Measurements from ENCODE around the gene PTPRN.

The PTPRN gene

DNA sequence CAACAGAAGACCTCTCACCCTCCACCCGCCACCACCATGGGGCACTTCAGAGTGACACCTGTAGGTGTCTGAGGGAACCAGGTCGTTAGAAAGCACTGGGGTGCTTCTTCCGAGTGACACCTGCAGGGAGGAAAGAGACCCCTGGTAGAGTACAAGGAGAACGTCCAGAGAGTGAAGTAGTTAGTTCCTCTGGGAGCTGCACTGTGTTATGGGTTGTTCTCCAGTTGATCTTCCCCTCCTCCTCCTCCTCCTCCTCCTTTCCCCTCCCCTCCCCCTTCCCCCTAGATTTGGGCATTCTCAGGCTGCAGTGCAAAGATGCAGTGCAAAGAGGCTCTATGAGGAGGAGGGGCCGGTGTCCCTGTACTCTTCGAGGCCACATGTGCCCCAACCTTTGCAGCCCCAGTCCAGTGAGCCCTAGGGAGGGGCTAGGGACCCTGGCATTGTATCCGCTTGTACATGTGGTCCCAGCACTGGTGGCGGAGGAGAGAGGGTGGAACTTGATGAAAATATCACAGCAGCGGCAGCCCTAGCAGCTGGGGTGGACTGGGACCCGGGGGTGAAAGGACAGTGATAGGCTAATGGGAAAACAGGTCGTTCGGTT lies 29.2 kb downstream of the PTPRN start:
- WGBS, 2 experiments, result 52 to 57% methylated on average over 12 of the region's 12 CpGs
- H3K4me1 ChIP-seq (ENCODE audit: control insufficient read depth, insufficient read depth, low read length), result peaks cover 15% of the 10 kb centered on the region
- H3K4me3 ChIP-seq (ENCODE audit: insufficient read depth, low read depth, low read length), result peak overlapping the region; percentile 51
- no peaks in the 10 kb centered on the region for H3K27me3 ChIP-seq (ENCODE audit: control insufficient read depth, insufficient read depth, low read length, poor library complexity, severe bottlenecking)
- H3K27ac ChIP-seq (ENCODE audit: insufficient read depth, low read depth, low read length, poor library complexity, severe bottlenecking), result no peak overlapping the region
- peaks cover 4% of the 10 kb centered on the region for H3K36me3 ChIP-seq (ENCODE audit: control insufficient read depth, insufficient read depth, low read length)
- no peaks in the 10 kb centered on the region for H3K9me3 ChIP-seq (ENCODE audit: control insufficient read depth, low read length)

GRCh38 chr2:219279151-219279915 lies 29.9 kb downstream of the PTPRN start, which contains the start of gene DNAJB2:
TSS of gene DNAJB2 (plus strand) at chr2:219279366. CDS start at chr2:219279834, 468 bp downstream.
- H3K4me1 ChIP-seq (ENCODE audit: control insufficient read depth, insufficient read depth, low read length), result peaks cover 15% of the 10 kb centered on the region
- 1% methylated on average over 65 of the region's 65 CpGs for WGBS, 2 experiments
- H3K27ac ChIP-seq (ENCODE audit: insufficient read depth, low read depth, low read length, poor library complexity, severe bottlenecking), result peak within 1 kb of the TSS; percentile 79
- peak within 1 kb of the TSS; percentile 51 for H3K4me3 ChIP-seq (ENCODE audit: insufficient read depth, low read depth, low read length)
- H3K36me3 ChIP-seq (ENCODE audit: control insufficient read depth, insufficient read depth, low read length), result peaks cover 4% of the 10 kb centered on the region
- no peaks in the 10 kb centered on the region for H3K9me3 ChIP-seq (ENCODE audit: control insufficient read depth, low read length)
- H3K27me3 ChIP-seq (ENCODE audit: control insufficient read depth, insufficient read depth, low read length, poor library complexity, severe bottlenecking), result no peaks in the 10 kb centered on the region

- H3K27ac ChIP-seq (ENCODE audit: insufficient read depth, low read depth, low read length, poor library complexity, severe bottlenecking), result peak overlapping the region; percentile 56
- H3K27me3 ChIP-seq (ENCODE audit: control insufficient read depth, insufficient read depth, low read length, poor library complexity, severe bottlenecking), result no peaks in the 10 kb centered on the region
- WGBS, 2 experiments, result 23 to 25% methylated on average over 7 to 9 of the region's 9 CpGs
These were observed 30.5 kb downstream of the PTPRN start for GRCh38 chr2:219278655-219279150.

GRCh38 chr2:219277703-219278654 lies 31.2 kb downstream of the PTPRN start:
- WGBS, 2 experiments, result 37% methylated on average over 25 of the region's 25 CpGs
- H3K4me3 ChIP-seq (ENCODE audit: insufficient read depth, low read depth, low read length), result no peak overlapping the region
- H3K27me3 ChIP-seq (ENCODE audit: control insufficient read depth, insufficient read depth, low read length, poor library complexity, severe bottlenecking), result no peaks in the 10 kb centered on the region
- peaks cover 15% of the 10 kb centered on the region for H3K4me1 ChIP-seq (ENCODE audit: control insufficient read depth, insufficient read depth, low read length)
- no peak overlapping the region for H3K27ac ChIP-seq (ENCODE audit: insufficient read depth, low read depth, low read length, poor library complexity, severe bottlenecking)
- peaks cover 4% of the 10 kb centered on the region for H3K36me3 ChIP-seq (ENCODE audit: control insufficient read depth, insufficient read depth, low read length)
- H3K9me3 ChIP-seq (ENCODE audit: control insufficient read depth, low read length), result no peaks in the 10 kb centered on the region

More at GRCh38 chr2:219278655-219279150, 30.5 kb downstream of the PTPRN start:
- Histone ChIP-seq H3K4me1 (ENCODE audit: control insufficient read depth, insufficient read depth, low read length) (peaks cover 15% of the 10 kb centered on the region), H3K4me3 (ENCODE audit: insufficient read depth, low read depth, low read length) (peak overlapping the region; percentile 51), H3K36me3 (ENCODE audit: control insufficient read depth, insufficient read depth, low read length) (peaks cover 4% of the 10 kb centered on the region), H3K9me3 (ENCODE audit: control insufficient read depth, low read length) (no peaks in the 10 kb centered on the region)

DNA sequence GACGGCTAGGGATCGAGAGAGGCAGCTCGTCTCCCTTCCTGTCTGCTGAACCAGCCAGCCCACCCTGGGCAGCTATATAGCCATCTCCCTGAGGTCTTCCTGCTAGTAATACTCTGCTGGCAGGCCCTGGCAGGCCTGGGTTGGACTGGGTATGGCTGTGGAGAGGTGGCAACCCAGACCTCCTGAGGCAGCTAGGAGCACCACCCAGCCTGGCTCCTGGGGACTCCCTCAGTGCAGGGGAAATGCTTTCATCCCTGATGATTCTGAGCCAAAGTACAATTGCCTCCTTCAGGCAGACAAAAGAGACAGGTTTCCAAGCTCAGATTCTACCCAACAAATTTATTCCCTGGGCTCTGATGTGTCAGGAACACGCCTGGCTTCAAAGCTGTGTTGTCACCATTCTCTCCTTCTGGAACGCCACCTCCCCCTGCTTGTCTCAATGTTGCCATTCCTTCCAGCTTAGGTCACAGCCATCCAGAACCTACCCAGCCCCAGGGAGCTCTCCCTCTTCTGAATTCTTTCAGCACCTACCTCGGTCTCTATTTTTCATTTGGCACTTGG lies 34.8 kb downstream of the PTPRN start:
- Histone ChIP-seq H3K27ac (ENCODE audit: insufficient read depth, low read depth, low read length, poor library complexity, severe bottlenecking) (no peak overlapping the region), H3K9me3 (ENCODE audit: control insufficient read depth, low read length) (no peaks in the 10 kb centered on the region)
- WGBS, 2 experiments, result 46 to 56% methylated on average over 6 of the region's 6 CpGs

DNA sequence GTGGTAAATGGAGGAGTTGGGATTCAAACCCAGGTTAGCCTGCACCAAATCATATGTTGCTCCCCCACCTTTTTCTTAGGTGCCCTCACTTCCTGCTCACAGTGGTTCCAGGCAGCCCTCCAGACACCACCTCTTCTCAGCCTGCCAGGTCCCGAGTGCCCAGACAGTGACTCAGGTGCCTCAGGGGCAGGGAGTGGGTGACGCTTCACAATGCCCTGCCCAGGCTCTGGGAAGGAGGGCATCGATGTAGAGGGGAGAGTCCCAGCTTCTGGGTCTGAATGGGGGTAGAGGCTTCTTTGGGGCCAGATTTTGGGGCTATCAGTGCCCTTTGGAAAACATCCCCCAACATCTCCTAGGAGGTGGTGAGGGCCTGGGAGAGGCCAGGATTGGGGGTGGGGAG lies 35.3 kb downstream of the PTPRN start:
- 91% methylated on average over 3 of the region's 3 CpGs for WGBS, 2 experiments
- H3K9me3 ChIP-seq (ENCODE audit: control insufficient read depth, low read length), result no peaks in the 10 kb centered on the region
- H3K36me3 ChIP-seq (ENCODE audit: control insufficient read depth, insufficient read depth, low read length), result no peaks in the 10 kb centered on the region
- no peak overlapping the region for H3K4me3 ChIP-seq (ENCODE audit: insufficient read depth, low read depth, low read length)
- peaks cover 5% of the 10 kb centered on the region for H3K27me3 ChIP-seq (ENCODE audit: control insufficient read depth, insufficient read depth, low read length, poor library complexity, severe bottlenecking)
- no peak overlapping the region for H3K27ac ChIP-seq (ENCODE audit: insufficient read depth, low read depth, low read length, poor library complexity, severe bottlenecking)
- peaks cover 12% of the 10 kb centered on the region for H3K4me1 ChIP-seq (ENCODE audit: control insufficient read depth, insufficient read depth, low read length)

More for the DNA sequence above, 34.8 kb downstream of the PTPRN start:
- H3K4me1 ChIP-seq (ENCODE audit: control insufficient read depth, insufficient read depth, low read length), result peaks cover 12% of the 10 kb centered on the region
- H3K27me3 ChIP-seq (ENCODE audit: control insufficient read depth, insufficient read depth, low read length, poor library complexity, severe bottlenecking), result peaks cover 5% of the 10 kb centered on the region
- no peaks in the 10 kb centered on the region for H3K36me3 ChIP-seq (ENCODE audit: control insufficient read depth, insufficient read depth, low read length)
- no peak overlapping the region for H3K4me3 ChIP-seq (ENCODE audit: insufficient read depth, low read depth, low read length)

DNA sequence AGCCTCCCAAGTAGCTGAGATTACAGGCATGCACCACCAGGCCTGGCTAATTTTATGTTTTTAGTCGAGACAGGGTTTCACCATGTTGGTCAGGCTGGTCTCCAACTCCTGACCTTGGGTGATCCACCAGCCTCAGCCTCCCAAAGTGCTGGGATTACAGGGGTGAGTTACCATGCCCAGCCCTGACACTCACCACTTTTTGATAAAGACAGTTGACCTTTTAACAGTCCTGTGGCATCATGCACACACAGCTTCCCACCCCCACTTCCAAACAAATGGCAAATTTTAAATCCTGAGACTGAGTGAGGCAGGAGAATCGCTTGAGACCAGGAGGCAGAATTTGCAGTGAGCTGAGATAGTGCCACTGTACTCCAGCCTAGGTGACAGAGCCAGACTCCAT lies 36.2 kb downstream of the PTPRN start:
- WGBS, 2 experiments, result 76 to 86% methylated on average over 2 of the region's 2 CpGs
- Histone ChIP-seq H3K9me3 (ENCODE audit: control insufficient read depth, low read length) (no peaks in the 10 kb centered on the region), H3K4me3 (ENCODE audit: insufficient read depth, low read depth, low read length) (no peak overlapping the region), H3K27me3 (ENCODE audit: control insufficient read depth, insufficient read depth, low read length, poor library complexity, severe bottlenecking) (peaks cover 5% of the 10 kb centered on the region), H3K4me1 (ENCODE audit: control insufficient read depth, insufficient read depth, low read length) (peaks cover 3% of the 10 kb centered on the region), H3K27ac (ENCODE audit: insufficient read depth, low read depth, low read length, poor library complexity, severe bottlenecking) (no peak overlapping the region), H3K36me3 (ENCODE audit: control insufficient read depth, insufficient read depth, low read length) (no peaks in the 10 kb centered on the region)

DNA sequence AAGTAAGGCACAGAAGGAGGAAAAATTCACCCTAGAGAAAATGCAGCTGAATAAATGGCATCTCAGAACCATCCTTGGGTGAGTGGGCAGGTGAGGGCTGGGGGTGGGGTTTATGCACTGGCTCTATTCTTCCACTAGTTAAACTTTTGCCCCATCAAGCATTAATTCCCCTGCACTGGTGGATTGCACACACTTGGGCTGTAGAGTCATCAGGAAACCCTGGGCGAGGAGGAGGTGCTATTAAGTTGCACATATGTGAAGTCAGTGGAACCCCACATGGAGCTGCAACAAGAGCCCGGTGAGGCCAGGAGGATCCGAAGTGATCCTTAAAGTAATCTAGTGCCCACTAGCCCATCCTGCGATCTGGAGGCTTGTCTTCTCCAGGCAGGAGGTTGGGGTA lies 36.8 kb downstream of the PTPRN start:
- Histone ChIP-seq H3K27ac (ENCODE audit: insufficient read depth, low read depth, low read length, poor library complexity, severe bottlenecking) (no peak overlapping the region), H3K36me3 (ENCODE audit: control insufficient read depth, insufficient read depth, low read length) (no peaks in the 10 kb centered on the region), H3K4me3 (ENCODE audit: insufficient read depth, low read depth, low read length) (no peak overlapping the region), H3K4me1 (ENCODE audit: control insufficient read depth, insufficient read depth, low read length) (no peaks in the 10 kb centered on the region), H3K27me3 (ENCODE audit: control insufficient read depth, insufficient read depth, low read length, poor library complexity, severe bottlenecking) (peaks cover 5% of the 10 kb centered on the region), H3K9me3 (ENCODE audit: control insufficient read depth, low read length) (no peaks in the 10 kb centered on the region)
- WGBS, 2 experiments, result 90 to 91% methylated on average over 4 of the region's 4 CpGs

- Histone ChIP-seq H3K4me3 (ENCODE audit: insufficient read depth, low read depth, low read length) (no peak overlapping the region), H3K9me3 (ENCODE audit: control insufficient read depth, low read length) (no peaks in the 10 kb centered on the region), H3K4me1 (ENCODE audit: control insufficient read depth, insufficient read depth, low read length) (peaks cover 4% of the 10 kb centered on the region), H3K27ac (ENCODE audit: insufficient read depth, low read depth, low read length, poor library complexity, severe bottlenecking) (no peak overlapping the region), H3K27me3 (ENCODE audit: control insufficient read depth, insufficient read depth, low read length, poor library complexity, severe bottlenecking) (peaks cover 5% of the 10 kb centered on the region), H3K36me3 (ENCODE audit: control insufficient read depth, insufficient read depth, low read length) (no peaks in the 10 kb centered on the region)
- 85 to 90% methylated on average over 2 of the region's 2 CpGs for WGBS, 2 experiments
These were observed 38.2 kb downstream of the PTPRN start for GRCh38 chr2:219271021-219271420.
